RWPE2 (cell line): ENCODE results near the gene EPGN.

Experiments
- ATAC-seq: fragments of 200-7000 bp; cut with Tn5 transposase; 3 replicates; pipeline ENCODE4 v1.9.1; 2021; ENCODE audit warnings: low read depth
- DNase-seq: peaks from one replicate; pipeline ENCODE4 v3.0.0-alpha.2; 2020; ENCODE audit warnings: low spot score
- H3K27ac ChIP-seq: fragments of 450-650 bp; 2 replicates; pipeline ENCODE4 v1.5.1; 2017; ENCODE audit warnings: mild to moderate bottlenecking; ENCODE audit not compliant: poor library complexity, severe bottlenecking
- H3K27me3 ChIP-seq: fragments of 250-450 bp; sonication (Bioruptor Pico); 2 replicates; pipeline ENCODE4 v1.5.1; 2021; ENCODE audit warnings: mild to moderate bottlenecking, moderate library complexity; ENCODE audit not compliant: insufficient read depth, poor library complexity, severe bottlenecking
- H3K36me3 ChIP-seq: fragments of 250-450 bp; sonication (Bioruptor Pico); 2 replicates; pipeline ENCODE4 v1.5.1; 2020; ENCODE audit warnings: low read depth, mild to moderate bottlenecking, moderate library complexity
- H3K4me1 ChIP-seq: fragments of 250-450 bp; sonication (Bioruptor Pico); 2 replicates; pipeline ENCODE4 v1.5.1; 2021; ENCODE audit warnings: mild to moderate bottlenecking, moderate library complexity; ENCODE audit not compliant: insufficient read depth, poor library complexity, severe bottlenecking
- H3K4me3 ChIP-seq: fragments of 250-450 bp; sonication (Bioruptor Pico); 2 replicates; pipeline ENCODE4 v1.5.1; 2021; ENCODE audit warnings: mild to moderate bottlenecking, moderate library complexity; ENCODE audit not compliant: severe bottlenecking
- H3K9me3 ChIP-seq: fragments of 250-450 bp; sonication (Bioruptor Pico); 2 replicates; pipeline ENCODE4 v1.5.1; 2021; ENCODE audit warnings: mild to moderate bottlenecking, moderate library complexity; ENCODE audit not compliant: severe bottlenecking
- TF ChIP-seq, protein P1 (sequence below): fragments of 450-650 bp; IDR thresholded peaks from one replicate; pipeline ENCODE4 v1.5.1; 2017; ENCODE audit warnings: mild to moderate bottlenecking, moderate library complexity; ENCODE audit not compliant: poor library complexity, severe bottlenecking

EPGN gene

DNA sequence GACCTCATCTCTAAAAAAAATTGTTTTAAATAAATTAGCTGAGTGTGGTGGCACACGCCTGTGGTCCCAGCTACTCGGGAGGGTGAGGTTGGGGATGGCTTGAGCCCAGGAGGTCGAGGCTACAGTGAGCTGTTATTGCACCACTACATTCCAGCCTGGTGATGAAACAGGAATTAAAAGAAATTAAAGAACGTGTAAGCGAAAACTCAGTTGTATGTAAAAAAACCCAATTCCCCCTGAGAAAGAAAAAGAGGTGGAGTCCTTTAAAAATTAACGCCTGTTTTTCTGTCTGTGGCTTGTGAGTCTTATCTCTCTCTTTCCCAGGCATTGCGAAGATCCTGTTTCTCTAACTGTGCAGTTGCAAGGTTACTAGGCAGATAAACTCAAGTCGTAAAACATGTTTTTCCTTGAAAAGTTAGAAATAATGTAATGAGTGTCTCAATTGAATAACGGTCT, 22.1 kb downstream of the EPGN start:
- ATAC-seq = no peak
- no peak for DNase-seq

DNA sequence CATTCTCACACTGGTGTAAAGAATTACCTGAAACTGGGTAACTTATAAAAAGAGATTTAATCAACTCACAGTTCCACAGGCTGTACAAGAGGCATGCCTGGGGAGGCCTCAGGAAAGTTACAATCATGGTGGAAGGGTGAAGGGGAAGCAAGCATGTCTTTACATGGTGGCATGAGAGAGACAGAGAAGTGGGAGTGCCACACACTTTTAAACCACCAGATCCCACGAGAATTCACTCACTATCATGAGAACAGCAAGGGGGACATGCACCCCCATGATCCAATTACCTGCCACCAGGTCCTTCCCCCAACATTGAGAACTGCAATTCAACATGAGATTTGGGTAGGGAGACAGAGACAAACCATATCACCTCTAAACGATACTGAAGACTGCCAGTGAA, 23.0 kb downstream of the EPGN start:
- DNase-seq (no peak), ATAC-seq (no peak)
- peaks cover 24% of the 10 kb centered on the region for H3K4me1 ChIP-seq
- H3K9me3 ChIP-seq = no peaks in the 10 kb centered on the region
- no peak overlapping the region for H3K4me3 ChIP-seq
- TF ChIP-seq, protein P1, sequence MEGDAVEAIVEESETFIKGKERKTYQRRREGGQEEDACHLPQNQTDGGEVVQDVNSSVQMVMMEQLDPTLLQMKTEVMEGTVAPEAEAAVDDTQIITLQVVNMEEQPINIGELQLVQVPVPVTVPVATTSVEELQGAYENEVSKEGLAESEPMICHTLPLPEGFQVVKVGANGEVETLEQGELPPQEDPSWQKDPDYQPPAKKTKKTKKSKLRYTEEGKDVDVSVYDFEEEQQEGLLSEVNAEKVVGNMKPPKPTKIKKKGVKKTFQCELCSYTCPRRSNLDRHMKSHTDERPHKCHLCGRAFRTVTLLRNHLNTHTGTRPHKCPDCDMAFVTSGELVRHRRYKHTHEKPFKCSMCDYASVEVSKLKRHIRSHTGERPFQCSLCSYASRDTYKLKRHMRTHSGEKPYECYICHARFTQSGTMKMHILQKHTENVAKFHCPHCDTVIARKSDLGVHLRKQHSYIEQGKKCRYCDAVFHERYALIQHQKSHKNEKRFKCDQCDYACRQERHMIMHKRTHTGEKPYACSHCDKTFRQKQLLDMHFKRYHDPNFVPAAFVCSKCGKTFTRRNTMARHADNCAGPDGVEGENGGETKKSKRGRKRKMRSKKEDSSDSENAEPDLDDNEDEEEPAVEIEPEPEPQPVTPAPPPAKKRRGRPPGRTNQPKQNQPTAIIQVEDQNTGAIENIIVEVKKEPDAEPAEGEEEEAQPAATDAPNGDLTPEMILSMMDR = no peak
- H3K36me3 ChIP-seq = 0 out of 2 replicates have a peak, but pooled peaks cover 3% of the 10 kb centered on the region
- no peak overlapping the region for H3K27ac ChIP-seq
- no peaks in the 10 kb centered on the region for H3K27me3 ChIP-seq

More for the DNA sequence above, 22.1 kb downstream of the EPGN start:
- H3K4me3 ChIP-seq = no peak overlapping the region
- TF ChIP-seq, protein P1 = no peak
- no peaks in the 10 kb centered on the region for H3K27me3 ChIP-seq
- no peaks in the 10 kb centered on the region for H3K9me3 ChIP-seq
- H3K36me3 ChIP-seq = 0 out of 2 replicates have a peak, but pooled peaks cover 3% of the 10 kb centered on the region
- no peak overlapping the region for H3K27ac ChIP-seq
- peaks cover 24% of the 10 kb centered on the region for H3K4me1 ChIP-seq

DNA sequence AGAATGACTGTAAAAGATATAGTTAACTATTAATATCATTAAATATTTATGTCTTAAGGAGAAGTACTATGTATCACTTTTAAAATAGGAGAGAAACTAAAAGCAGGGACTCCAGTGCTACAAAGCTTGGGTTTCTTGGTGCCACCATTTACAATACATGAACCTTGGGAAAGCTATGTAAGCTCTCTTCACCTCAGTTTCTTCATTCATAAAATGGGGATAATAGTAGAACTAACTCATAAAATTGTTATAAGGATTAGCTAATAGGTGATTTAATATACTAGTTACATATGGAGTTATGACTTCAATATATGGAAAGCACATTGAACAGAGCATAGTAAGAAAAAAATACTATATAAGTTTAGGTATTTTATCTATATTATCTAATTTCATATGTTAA, 23.7 kb downstream of the EPGN start:
- H3K9me3 ChIP-seq = no peaks in the 10 kb centered on the region
- TF ChIP-seq, protein P1 = no peak
- ATAC-seq (no peak), DNase-seq (no peak)
- no peak overlapping the region for H3K27ac ChIP-seq
- no peak overlapping the region for H3K4me3 ChIP-seq
- H3K4me1 ChIP-seq = peaks cover 22% of the 10 kb centered on the region
- 0 out of 2 replicates have a peak, but pooled peaks cover under 1% of the 10 kb centered on the region for H3K36me3 ChIP-seq
- no peaks in the 10 kb centered on the region for H3K27me3 ChIP-seq

DNA sequence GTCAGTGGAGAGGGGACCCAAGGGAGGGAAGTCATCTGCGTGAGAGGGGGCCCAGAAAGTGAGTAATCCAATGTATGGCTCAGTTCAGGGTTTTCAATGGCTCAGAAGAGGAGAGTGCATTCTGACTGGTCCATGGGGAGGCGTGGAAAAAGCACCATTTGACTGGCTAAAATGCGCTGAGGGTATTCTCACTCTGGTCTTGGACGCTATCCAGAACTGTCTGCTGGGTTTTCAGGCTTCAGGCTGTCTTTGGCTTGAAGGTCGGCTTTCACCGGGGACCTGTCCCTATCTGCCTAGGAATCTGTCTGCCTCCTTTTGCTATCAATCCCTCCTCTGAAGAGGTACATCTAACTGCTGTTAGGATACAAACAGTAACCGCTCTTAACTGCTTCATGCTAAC, 26.4 kb downstream of the EPGN start:
- no peak for ATAC-seq
- H3K9me3 ChIP-seq = no peaks in the 10 kb centered on the region
- no peak for DNase-seq
- no peak overlapping the region for H3K27ac ChIP-seq
- no peak overlapping the region for H3K4me3 ChIP-seq
- H3K27me3 ChIP-seq = no peaks in the 10 kb centered on the region
- TF ChIP-seq, protein P1 = no peak
- no peaks in the 10 kb centered on the region; the same call in 1 of the 2 replicates for H3K36me3 ChIP-seq
- peaks cover 6% of the 10 kb centered on the region for H3K4me1 ChIP-seq

DNA sequence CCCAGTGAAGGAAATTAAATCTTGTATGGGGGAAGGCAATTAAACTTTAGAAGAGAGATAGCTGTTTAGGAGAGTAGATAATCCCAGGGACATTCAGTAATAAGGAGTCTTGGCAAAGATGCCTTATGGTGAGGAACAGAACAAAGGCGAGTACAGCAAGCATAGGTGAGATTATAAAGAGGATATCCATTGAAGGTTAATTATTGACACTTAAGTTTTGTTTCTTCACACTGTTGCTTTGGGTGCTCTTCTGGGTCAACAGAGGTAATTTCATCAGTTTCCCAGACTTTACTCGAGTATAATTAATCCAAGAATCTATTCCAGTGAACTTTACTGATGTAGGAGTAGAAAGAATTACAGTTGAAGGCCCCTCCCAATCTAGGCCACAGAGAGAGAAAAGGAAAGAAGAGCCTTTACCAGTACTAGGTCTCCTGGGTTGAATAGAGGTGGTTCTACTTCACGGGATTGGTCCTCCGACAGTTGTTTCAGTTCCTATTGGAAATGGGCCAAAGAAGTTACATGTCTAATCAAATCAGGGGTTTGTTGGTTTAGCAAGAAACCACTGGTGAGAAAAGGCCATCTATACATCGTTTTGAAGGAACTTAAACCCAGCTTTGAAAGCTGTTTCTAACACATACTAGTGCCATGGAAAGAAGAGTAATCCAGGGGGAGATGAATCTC, 27.2 kb downstream of the EPGN start:
- Histone ChIP-seq H3K36me3 (no peaks in the 10 kb centered on the region; the same call in 1 of the 2 replicates), H3K4me3 (no peak overlapping the region), H3K9me3 (no peaks in the 10 kb centered on the region), H3K27ac (no peak overlapping the region), H3K4me1 (peaks cover under 1% of the 10 kb centered on the region), H3K27me3 (no peaks in the 10 kb centered on the region)
- DNase-seq = no peak
- TF ChIP-seq, protein P1 = no peak
- no peak for ATAC-seq
